Neural progenitor cell (in vitro differentiated cells): ENCODE results near the gene CCR4.

ENCODE experiments used
- EZH2 ChIP-seq: fragments of 200-600 bp; sonication (generic); IDR thresholded peaks from 2 replicates; pipeline ENCODE4 v1.6.1; 2017; ENCODE audit warnings: antibody characterized with exemption, mild to moderate bottlenecking, moderate library complexity
- TF ChIP-seq, protein P1 (sequence below): fragments of 200-600 bp; sonication (generic); IDR thresholded peaks from 2 replicates; pipeline ENCODE4 v1.5.1; 2017; ENCODE audit warnings: antibody characterized with exemption, mild to moderate bottlenecking

- TF ChIP-seq, protein P1, sequence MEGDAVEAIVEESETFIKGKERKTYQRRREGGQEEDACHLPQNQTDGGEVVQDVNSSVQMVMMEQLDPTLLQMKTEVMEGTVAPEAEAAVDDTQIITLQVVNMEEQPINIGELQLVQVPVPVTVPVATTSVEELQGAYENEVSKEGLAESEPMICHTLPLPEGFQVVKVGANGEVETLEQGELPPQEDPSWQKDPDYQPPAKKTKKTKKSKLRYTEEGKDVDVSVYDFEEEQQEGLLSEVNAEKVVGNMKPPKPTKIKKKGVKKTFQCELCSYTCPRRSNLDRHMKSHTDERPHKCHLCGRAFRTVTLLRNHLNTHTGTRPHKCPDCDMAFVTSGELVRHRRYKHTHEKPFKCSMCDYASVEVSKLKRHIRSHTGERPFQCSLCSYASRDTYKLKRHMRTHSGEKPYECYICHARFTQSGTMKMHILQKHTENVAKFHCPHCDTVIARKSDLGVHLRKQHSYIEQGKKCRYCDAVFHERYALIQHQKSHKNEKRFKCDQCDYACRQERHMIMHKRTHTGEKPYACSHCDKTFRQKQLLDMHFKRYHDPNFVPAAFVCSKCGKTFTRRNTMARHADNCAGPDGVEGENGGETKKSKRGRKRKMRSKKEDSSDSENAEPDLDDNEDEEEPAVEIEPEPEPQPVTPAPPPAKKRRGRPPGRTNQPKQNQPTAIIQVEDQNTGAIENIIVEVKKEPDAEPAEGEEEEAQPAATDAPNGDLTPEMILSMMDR = no peak
- TF ChIP-seq EZH2 = no peak
Observed at GRCh38 chr3:32948625-32949445, 2.6 kb upstream of the CCR4 start.
